Activated gamma-delta T cell treated with anti-CD3 and anti-CD28 coated beads, Interleukin-2, amount 50 U/mL, for 16 hours (primary cell): Measurements from ENCODE around the gene GPN1.
"Not testable (repeated sequence)": the region's sequence is repeated elsewhere in the genome, so short reads cannot be mapped to it uniquely, and the experiment has no call there.

Experiments
- DNase-seq: peaks from one replicate; pipeline ENCODE4 v3.0.0-alpha.2; 2020; ENCODE audit warnings: low read depth

The GPN1 gene

GRCh38 chr2:27627963-27628766 is 685 bp upstream of the GPN1 start:
- no peak for DNase-seq

- not testable (repeated sequence) for DNase-seq
These were observed 1.4 kb downstream of the GPN1 start for GRCh38 chr2:27630257-27630656.

GRCh38 chr2:27634291-27634690 is 5.4 kb downstream of the GPN1 start:
- no peak for DNase-seq

- DNase-seq = no peak
These were observed 7.9 kb downstream of the GPN1 start for GRCh38 chr2:27636766-27637165.

DNA sequence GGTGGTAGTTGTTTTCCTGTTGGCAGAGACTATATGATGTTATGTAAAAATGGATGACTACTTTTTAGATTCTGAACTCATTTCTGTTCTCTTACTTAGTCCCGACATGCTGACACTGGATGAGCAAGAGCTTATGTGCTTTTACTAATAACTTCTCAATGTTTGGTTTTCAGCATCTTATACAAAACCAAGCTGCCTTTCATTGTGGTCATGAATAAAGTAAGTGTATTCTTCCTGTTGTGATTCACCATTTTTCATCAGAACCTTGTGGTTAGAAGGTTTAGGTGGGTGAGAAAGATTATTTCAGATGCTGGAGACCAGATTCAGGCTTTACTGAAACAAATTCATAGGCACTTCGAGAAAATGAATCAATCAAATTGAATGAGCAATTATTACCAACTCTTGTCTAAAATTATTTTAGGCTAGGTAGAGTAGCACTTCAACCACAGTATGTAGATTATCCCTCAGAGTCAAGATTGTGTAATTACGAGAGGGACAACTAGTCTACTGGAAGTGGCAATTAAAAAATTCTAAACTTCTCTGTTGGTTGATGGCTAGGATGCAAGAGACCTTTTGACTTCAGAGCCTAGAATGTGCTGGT is 9.3 kb downstream of the GPN1 start:
- no peak for DNase-seq

DNA sequence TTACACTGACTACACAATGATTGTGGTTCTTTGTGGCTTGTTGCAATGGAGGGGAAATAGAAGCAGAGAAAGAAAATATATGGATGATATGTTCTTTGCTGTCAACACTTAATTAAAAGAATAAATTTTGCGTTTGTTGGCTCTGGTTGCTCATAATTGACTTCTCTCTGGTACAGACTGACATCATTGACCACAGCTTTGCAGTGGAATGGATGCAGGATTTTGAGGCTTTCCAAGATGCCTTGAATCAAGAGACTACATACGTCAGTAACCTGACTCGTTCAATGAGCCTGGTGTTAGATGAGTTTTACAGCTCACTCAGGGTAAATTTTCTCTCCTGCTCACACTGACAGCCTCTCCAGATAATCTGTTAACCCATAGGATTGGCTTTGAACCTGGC is 9.9 kb downstream of the GPN1 start:
- no peak for DNase-seq

DNA sequence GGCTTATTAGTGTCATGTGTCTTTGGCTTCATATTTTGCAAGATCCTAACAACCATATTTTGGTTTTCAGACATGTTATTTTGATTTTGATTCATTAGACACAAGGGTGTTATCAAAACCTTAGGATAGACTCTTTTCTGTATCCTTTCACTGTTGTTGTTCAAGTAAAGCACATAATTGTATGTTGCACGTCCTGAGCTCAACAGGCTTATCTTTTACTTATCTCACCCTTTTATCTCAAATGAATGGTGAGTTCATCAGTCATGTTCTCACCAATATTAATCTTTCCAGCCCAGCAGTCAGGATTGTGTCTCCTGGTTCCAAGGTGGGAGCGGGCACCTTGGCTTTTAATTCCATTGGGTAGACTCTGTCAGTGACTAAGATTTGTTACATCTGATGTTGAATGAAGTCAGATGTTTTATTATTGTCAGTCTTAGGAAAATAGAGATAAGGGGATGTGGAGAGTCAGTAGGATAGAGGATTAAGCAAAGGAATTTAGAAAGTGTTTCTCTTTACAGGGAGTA is 11.9 kb downstream of the GPN1 start:
- DNase-seq = no peak

- no peak for DNase-seq
These were observed 16.3 kb downstream of the GPN1 start for GRCh38 chr2:27645197-27645596.

GRCh38 chr2:27647289-27647688 is 18.4 kb downstream of the GPN1 start:
- DNase-seq = no peak

DNA sequence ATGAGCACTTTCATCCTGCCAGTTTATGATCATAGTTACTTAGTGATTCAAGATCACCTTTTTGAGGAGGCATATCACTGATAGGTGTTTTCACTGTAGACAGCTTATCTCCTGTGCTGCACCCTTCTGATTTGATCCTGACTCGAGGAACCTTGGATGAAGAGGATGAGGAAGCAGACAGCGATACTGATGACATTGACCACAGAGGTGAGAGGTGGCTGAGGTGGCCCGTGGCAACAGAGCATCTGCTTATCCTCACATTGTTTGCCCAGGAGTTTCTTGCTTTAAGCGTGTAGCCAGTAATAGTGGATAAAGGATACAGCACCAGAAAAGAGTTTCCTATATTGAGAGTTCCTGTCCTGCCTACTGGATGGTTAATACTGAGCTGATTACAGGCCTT is 18.9 kb downstream of the GPN1 start:
- no peak for DNase-seq

DNA sequence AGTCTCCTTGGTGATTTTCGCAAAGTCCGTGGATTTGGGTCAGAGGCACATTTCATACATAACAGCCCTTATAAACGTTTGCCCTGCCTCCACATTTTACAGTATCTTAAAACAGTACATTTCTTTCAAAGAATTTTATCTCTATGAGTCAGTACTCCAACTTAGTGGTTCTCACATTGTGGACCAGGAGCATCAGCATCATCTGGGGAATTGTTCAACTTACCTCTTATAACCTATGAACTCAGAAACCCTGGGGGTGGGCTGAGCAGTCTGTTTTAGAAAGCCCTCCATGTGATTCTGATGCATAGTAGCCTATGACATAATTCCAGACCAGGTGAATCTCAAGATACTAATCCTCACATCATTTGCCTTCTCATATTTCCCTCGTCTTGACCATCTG is 22.2 kb downstream of the GPN1 start:
- DNase-seq = no peak

DNA sequence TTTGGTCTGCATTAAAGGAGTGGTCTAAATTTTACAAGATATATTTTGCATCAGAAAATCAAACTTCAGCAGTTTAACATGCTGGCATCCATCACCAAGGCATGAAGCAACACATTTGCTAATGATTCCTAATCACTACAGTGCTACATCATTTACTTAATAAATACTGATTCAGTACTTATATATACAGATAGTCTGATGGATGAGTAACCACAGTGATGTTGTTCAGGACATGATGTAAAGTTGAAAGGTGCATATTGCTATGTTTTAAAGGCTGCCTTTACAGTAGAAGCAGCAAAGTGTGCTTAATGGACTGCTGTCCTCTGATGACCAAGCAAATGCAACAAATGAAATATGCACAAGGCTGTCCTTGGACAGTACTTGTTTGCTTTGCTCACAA is 23.5 kb downstream of the GPN1 start:
- no peak for DNase-seq

DNA sequence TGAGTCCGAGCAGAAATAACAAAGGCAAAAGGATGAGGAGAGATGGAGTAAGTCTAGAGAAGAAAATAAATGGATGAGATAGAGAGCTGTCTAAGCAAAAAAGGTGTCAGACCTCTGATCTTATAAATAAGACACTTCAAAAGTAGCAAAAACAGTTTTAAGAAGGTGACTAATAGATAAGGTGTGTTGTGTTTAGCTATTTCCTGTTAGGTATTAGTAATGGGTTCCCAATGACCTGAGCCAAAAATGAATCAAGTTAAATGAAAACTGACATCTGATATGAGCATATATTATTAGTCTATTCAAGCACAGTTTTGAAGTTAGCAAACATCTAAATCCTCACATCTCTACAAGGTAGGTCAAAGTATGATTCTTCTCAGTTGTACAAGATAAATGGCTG is 23.9 kb downstream of the GPN1 start:
- no peak for DNase-seq

DNA sequence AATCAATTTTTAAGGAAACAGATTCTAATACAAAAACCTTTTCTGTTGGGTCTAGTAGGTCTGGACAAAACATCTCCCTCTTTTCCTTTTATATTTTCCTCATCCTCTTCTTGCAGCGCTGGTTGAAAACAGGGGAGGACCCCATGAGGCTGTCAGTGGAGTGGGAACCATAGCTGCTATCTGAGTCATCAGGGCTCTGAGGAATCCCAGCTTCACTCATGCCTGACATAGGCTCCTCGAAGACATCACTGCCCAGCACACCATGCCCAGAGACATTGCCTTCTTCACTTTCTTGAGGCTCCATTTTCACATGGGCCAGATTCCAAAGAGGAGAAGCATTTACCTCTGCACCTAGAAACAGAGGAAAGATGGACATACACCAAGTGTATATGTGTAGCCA is 24.5 kb downstream of the GPN1 start:
- no peak for DNase-seq

- no peak for DNase-seq
These were observed 26.5 kb downstream of the GPN1 start for GRCh38 chr2:27655155-27655951.

- DNase-seq = no peak
These were observed 32.5 kb downstream of the GPN1 start for GRCh38 chr2:27661371-27661770.

DNA sequence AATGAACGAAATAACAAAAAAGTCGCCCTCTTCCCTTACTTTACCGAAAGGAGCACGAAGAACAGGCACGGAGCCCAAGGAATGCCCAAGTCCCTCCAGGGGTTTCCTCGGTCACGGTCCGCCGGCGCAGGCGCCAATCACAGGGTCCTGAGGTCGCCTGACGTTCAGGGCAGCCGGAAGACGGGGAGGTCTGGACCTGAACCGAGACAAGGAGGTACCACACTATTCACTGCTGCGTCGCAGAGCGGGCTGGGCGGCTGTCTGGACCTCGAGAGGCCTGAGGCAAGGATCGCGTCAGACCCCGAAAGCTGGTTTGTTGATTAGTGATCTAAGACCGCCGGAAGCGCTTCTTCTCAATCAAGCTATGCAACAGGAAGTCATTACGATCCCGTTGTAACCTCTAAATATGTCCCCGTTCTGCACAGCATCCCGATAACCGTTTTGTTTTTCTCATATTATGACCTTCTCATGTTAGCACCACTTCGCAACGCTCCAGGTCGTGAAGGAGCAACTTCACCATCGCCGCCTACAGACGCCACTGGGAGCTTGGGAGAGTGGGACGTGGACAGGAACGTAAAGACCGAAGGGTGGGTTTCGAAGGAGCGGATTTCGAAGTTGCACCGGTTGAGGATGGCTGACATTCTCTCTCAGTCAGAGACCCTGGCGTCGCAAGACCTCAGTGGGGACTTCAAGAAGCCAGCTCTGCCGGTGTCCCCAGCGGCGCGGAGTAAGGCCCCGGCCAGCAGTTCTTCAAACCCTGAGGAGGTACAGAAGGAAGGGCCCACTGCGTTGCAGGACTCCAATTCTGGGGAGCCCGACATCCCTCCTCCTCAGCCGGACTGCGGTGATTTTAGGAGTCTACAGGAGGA is 34.7 kb downstream of the GPN1 start, which contains the start of the genes SLC4A1AP and SUPT7L:
TSS of gene SLC4A1AP (plus strand) at position 605 of the 869 bp plus-strand sequence. CDS start at position 631, 26 bp downstream.
TSS of gene SUPT7L (minus strand) at position 330 of the 869 bp plus-strand sequence. CDS start 1,422 bp downstream, outside the sequence.
- peak; percentile 60 for DNase-seq

DNA sequence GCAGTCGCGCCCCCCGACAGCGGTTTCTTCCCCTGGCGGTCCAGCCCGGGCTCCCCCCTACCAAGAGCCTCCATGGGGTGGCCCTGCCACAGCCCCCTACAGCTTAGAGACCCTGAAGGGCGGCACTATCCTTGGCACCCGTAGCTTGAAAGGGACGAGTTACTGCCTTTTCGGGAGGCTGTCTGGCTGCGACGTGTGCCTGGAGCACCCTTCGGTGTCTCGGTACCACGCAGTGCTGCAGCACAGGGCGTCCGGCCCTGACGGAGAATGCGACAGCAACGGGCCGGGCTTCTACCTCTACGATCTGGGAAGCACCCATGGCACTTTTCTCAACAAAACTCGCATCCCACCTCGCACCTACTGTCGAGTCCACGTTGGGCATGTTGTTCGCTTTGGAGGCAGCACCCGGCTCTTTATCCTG is 35.3 kb downstream of the GPN1 start:
- no peak for DNase-seq

- DNase-seq = no peak
These were observed 35.9 kb downstream of the GPN1 start for GRCh38 chr2:27664622-27665363.

DNA sequence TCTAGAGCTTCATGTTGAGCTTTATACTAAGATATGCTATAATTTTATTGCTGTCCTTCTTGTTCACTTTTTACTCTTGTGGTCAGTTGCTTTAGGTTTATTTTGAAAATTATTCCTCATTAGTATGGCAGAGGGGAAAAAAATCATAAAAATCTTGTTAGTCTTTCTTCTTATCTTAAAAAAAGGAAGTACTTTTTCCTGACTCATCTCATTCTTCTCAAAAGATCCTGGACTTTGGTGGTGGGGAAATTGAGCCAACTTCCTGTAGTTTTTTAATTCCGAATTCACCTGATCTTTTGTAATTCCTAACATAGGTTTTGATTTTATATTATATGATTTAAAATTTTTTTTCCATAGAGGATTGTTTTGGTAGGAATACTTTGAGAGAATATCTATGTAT is 38.6 kb downstream of the GPN1 start:
- DNase-seq = no peak

GRCh38 chr2:27671235-27671634 is 42.4 kb downstream of the GPN1 start:
- DNase-seq = no peak
